GM21367 (cell line): ENCODE results near the gene CHST3.
"Not testable (repeated sequence)": the region's sequence is repeated elsewhere in the genome, so short reads cannot be mapped to it uniquely, and the experiment has no call there.

Experiments
- ATAC-seq: cut with Tn5 transposase; IDR thresholded peaks from one replicate; pipeline ENCODE4 v1.9.1; 2021; ENCODE audit not compliant: unreplicated experiment

Gene CHST3

GRCh38 chr10:71964098-71964742 is at the start of gene CHST3:
Gene CHST3 (plus strand): TSS chr10:71964395. CDS start chr10:72005843, 41,448 bp downstream.
- ATAC-seq: no peak

GRCh38 chr10:71916827-71917226 is 47.4 kb upstream of the CHST3 start:
- ATAC-seq: no peak

GRCh38 chr10:71918992-71919391 is 45.2 kb upstream of the CHST3 start:
- no peak for ATAC-seq

- ATAC-seq: not testable (repeated sequence)
Observed at GRCh38 chr10:71919956-71920539, 44.1 kb upstream of the CHST3 start.

- ATAC-seq: no peak
Observed at GRCh38 chr10:71920540-71921323, 43.5 kb upstream of the CHST3 start.

- no peak for ATAC-seq
Observed at GRCh38 chr10:71921324-71922027, 42.7 kb upstream of the CHST3 start.

- ATAC-seq: no peak
Observed at GRCh38 chr10:71923138-71923692, 41.0 kb upstream of the CHST3 start.

- no peak for ATAC-seq
Observed at GRCh38 chr10:71924771-71925170, 39.4 kb upstream of the CHST3 start.

GRCh38 chr10:71927159-71927558 is 37.0 kb upstream of the CHST3 start:
- no peak for ATAC-seq

- ATAC-seq: no peak
Observed at GRCh38 chr10:71927776-71928592, 36.2 kb upstream of the CHST3 start.

- no peak for ATAC-seq
Observed at GRCh38 chr10:71931295-71931694, 32.9 kb upstream of the CHST3 start.

- ATAC-seq: no peak
Observed at GRCh38 chr10:71933651-71934050, 30.5 kb upstream of the CHST3 start.

GRCh38 chr10:71938211-71938610 is 26.0 kb upstream of the CHST3 start:
- no peak for ATAC-seq

GRCh38 chr10:71939304-71939703 is 24.9 kb upstream of the CHST3 start:
- no peak for ATAC-seq

GRCh38 chr10:71939861-71940474 is 24.2 kb upstream of the CHST3 start:
- no peak for ATAC-seq

GRCh38 chr10:71940752-71941151 is 23.4 kb upstream of the CHST3 start:
- no peak for ATAC-seq

- no peak for ATAC-seq
Observed at GRCh38 chr10:71941318-71941717, 22.9 kb upstream of the CHST3 start.

- ATAC-seq: no peak
Observed at GRCh38 chr10:71945819-71946474, 18.2 kb upstream of the CHST3 start.

GRCh38 chr10:71946700-71947099 is 17.5 kb upstream of the CHST3 start:
- ATAC-seq: no peak
